ENCODE data around the gene AKAP12.

AKAP12 gene

DNA sequence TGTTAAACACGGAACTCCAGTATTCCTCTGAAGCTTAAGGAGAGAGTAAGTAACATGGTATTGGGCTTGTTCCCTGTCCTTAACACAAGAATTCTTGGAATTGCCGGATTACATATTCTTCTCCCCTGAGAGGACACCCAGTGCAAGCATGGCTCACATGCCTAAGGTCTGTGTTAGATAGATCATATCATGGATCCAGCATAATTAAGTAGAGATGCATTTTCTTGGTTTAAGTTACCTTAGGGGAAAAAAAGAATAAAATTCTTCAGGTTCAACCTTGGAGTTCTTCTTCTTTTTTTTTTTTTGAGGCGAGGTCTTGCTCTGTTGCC, 53.9 kb downstream of the AKAP12 start:
- H3K36me3 ChIP-seq, result no peaks in the 10 kb centered on the region
- no peaks in the 10 kb centered on the region for H3K9me3 ChIP-seq
- peaks cover 15% of the 10 kb centered on the region for H3K4me1 ChIP-seq
- DNase-seq, result no peak
- H3K27me3 ChIP-seq, result no peaks in the 10 kb centered on the region
- no peak overlapping the region for H3K4me3 ChIP-seq (ENCODE audit: low read depth, low read length)
- TF ChIP-seq, protein P1, sequence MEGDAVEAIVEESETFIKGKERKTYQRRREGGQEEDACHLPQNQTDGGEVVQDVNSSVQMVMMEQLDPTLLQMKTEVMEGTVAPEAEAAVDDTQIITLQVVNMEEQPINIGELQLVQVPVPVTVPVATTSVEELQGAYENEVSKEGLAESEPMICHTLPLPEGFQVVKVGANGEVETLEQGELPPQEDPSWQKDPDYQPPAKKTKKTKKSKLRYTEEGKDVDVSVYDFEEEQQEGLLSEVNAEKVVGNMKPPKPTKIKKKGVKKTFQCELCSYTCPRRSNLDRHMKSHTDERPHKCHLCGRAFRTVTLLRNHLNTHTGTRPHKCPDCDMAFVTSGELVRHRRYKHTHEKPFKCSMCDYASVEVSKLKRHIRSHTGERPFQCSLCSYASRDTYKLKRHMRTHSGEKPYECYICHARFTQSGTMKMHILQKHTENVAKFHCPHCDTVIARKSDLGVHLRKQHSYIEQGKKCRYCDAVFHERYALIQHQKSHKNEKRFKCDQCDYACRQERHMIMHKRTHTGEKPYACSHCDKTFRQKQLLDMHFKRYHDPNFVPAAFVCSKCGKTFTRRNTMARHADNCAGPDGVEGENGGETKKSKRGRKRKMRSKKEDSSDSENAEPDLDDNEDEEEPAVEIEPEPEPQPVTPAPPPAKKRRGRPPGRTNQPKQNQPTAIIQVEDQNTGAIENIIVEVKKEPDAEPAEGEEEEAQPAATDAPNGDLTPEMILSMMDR (IDR thresholded peaks at IDR 0.05; ENCODE audit: low read depth, low read length), result no peak

DNA sequence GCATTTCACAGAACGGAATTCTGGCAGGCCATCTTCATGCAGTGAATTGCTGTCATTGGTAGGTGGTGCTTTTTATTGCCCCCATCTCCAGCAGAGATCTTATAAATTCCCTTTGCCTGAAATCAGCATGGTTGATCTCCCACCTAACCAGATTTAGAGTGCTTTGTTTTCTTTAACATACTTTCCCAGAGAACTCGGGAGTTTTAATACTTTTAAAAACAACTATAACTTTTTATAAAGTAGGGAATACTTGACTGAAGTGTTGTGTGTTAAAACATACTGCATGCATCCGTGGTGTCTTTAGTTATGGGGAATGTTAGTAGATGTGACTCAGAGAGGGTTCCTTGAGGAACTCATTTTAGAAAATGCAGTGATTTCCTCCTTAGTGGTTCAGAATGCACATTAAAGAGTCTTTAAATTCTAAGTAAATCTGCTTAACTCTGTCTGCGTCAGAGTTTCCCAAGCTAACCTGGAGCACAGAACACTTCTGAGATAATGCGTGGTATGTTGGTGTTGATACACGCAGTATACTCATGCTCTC, 54.9 kb downstream of the AKAP12 start:
- no peaks in the 10 kb centered on the region for H3K36me3 ChIP-seq
- TF ChIP-seq, protein P1 (IDR thresholded peaks at IDR 0.05; ENCODE audit: low read depth, low read length), result no peak
- H3K27me3 ChIP-seq, result no peaks in the 10 kb centered on the region
- H3K4me3 ChIP-seq (ENCODE audit: low read depth, low read length), result no peak overlapping the region
- H3K4me1 ChIP-seq, result peaks cover 10% of the 10 kb centered on the region
- no peaks in the 10 kb centered on the region for H3K9me3 ChIP-seq
- DNase-seq, result no peak

- TF ChIP-seq, protein P1 (IDR thresholded peaks at IDR 0.05; ENCODE audit: low read depth, low read length), result no peak
- Histone ChIP-seq H3K4me1 (peaks cover 3% of the 10 kb centered on the region; the same call in 1 of the 2 replicates), H3K27me3 (no peaks in the 10 kb centered on the region), H3K4me3 (ENCODE audit: low read depth, low read length) (no peak overlapping the region), H3K9me3 (no peaks in the 10 kb centered on the region), H3K36me3 (no peaks in the 10 kb centered on the region)
- no peak for DNase-seq
Measured at GRCh38 chr6:151297886-151298285, 58.1 kb downstream of the AKAP12 start.

GRCh38 chr6:151299011-151299410, 59.2 kb downstream of the AKAP12 start:
- Histone ChIP-seq H3K27me3 (no peaks in the 10 kb centered on the region), H3K4me3 (ENCODE audit: low read depth, low read length) (no peak overlapping the region), H3K4me1 (no peaks in the 10 kb centered on the region), H3K9me3 (no peaks in the 10 kb centered on the region), H3K36me3 (no peaks in the 10 kb centered on the region)
- TF ChIP-seq, protein P1 (IDR thresholded peaks at IDR 0.05; ENCODE audit: low read depth, low read length), result no peak
- no peak for DNase-seq

- no peaks in the 10 kb centered on the region for H3K9me3 ChIP-seq
- H3K27me3 ChIP-seq, result no peaks in the 10 kb centered on the region
- H3K4me3 ChIP-seq (ENCODE audit: low read depth, low read length), result no peak overlapping the region
- no peaks in the 10 kb centered on the region for H3K4me1 ChIP-seq
- TF ChIP-seq, protein P1 (IDR thresholded peaks at IDR 0.05; ENCODE audit: low read depth, low read length), result no peak
- no peaks in the 10 kb centered on the region for H3K36me3 ChIP-seq
- DNase-seq, result no peak
Measured at GRCh38 chr6:151300267-151300991, 60.7 kb downstream of the AKAP12 start.

GRCh38 chr6:151301547-151301946, 61.8 kb downstream of the AKAP12 start:
- no peaks in the 10 kb centered on the region for H3K27me3 ChIP-seq

More at GRCh38 chr6:151301547-151301946, 61.8 kb downstream of the AKAP12 start:
- no peak overlapping the region for H3K4me3 ChIP-seq (ENCODE audit: low read depth, low read length)
- TF ChIP-seq, protein P1 (IDR thresholded peaks at IDR 0.05; ENCODE audit: low read depth, low read length), result no peak
- H3K4me1 ChIP-seq, result no peaks in the 10 kb centered on the region
- H3K36me3 ChIP-seq, result peaks cover 6% of the 10 kb centered on the region
- DNase-seq, result no peak
- H3K9me3 ChIP-seq, result no peaks in the 10 kb centered on the region

Measured in BE2C (cell line).